Measurements from ENCODE around the gene MLC1. TPM values are rescaled to one million over a fixed set of nuclear protein-coding genes. Genes with fewer than 3 reads are reported as not detected.

MLC1 gene
- total RNA-seq, 2 donors from 2014 or later: 0.18 TPM; not detected in 1

DNA sequence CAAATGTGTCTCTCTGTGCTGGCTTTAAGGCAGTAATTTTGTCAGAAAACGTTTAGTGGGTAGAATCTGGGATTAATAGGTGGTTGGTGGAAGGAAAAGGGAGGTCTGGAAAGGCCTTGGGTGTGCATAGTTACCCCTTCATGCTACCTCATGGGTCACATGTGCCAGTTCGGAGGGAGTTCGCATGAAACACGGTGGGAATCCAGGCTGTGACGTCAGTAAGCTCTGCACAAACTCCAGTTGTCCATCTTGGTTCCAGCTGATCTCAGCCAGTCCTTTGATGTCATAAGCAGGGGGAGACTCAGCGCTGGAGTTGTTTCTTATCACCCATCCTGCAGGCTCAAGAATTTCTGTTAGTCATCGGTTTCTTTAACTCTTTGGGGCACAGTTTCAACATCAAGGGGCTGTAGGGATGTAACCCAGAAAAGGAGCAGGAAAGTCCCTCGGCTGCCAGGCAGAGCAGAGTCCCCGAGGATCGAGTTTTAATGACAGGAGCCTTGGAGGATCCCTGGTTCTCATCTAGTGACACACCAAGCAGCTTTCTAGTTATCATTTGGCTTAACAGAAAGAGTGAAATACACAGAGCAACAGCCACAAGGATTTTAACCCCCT lies 33.4 kb upstream of the MLC1 start:
- H3K27ac Mint-ChIP-seq: no peak overlapping the region
- no peaks in the 10 kb centered on the region for H3K36me3 ChIP-seq (ENCODE audit: control insufficient read depth, insufficient read depth, low read length)

DNA sequence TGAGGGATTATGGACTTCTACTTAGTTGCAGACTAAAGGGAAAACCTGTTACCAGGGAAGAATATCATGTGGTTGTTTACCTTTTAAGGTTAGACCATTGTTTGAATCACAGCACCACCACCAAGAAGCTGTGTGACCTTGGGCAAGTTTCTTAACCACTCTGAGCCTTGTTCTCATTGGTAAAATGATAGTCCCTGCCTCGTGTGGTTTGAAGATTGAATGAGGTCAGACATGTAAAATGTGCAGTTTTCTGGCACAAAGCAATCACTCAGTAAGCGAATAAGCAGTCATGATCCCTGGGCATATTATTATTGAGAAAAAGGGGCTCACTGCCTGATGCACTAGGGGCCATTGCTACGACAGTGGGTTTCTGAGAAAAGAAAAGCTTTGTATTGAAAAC lies 32.9 kb upstream of the MLC1 start:
- Histone ChIP-seq H3K36me3 (ENCODE audit: control insufficient read depth, insufficient read depth, low read length) (no peaks in the 10 kb centered on the region), H3K27me3 (ENCODE audit: control insufficient read depth, insufficient read depth, low read length, poor library complexity, severe bottlenecking) (no peaks in the 10 kb centered on the region), H3K27ac (ENCODE audit: low read depth, low read length) (no peak overlapping the region), H3K9me3 (ENCODE audit: control insufficient read depth, low read length) (peaks cover under 1% of the 10 kb centered on the region), H3K9ac (ENCODE audit: extremely low read depth, low read length, poor library complexity, severe bottlenecking) (no peak overlapping the region), H3K4me1 (ENCODE audit: control insufficient read depth, insufficient read depth, low read length) (no peaks in the 10 kb centered on the region), H3K4me3 (ENCODE audit: low read length) (no peak overlapping the region)
- DNase-seq: no peak
- TF ChIP-seq, protein P1, sequence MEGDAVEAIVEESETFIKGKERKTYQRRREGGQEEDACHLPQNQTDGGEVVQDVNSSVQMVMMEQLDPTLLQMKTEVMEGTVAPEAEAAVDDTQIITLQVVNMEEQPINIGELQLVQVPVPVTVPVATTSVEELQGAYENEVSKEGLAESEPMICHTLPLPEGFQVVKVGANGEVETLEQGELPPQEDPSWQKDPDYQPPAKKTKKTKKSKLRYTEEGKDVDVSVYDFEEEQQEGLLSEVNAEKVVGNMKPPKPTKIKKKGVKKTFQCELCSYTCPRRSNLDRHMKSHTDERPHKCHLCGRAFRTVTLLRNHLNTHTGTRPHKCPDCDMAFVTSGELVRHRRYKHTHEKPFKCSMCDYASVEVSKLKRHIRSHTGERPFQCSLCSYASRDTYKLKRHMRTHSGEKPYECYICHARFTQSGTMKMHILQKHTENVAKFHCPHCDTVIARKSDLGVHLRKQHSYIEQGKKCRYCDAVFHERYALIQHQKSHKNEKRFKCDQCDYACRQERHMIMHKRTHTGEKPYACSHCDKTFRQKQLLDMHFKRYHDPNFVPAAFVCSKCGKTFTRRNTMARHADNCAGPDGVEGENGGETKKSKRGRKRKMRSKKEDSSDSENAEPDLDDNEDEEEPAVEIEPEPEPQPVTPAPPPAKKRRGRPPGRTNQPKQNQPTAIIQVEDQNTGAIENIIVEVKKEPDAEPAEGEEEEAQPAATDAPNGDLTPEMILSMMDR (conservative IDR thresholded peaks at IDR 0.05): no peak
- Mint-ChIP-seq H3K4me3 (no peak overlapping the region), H3K4me1 (peaks cover 9% of the 10 kb centered on the region), H3K9me3 (peaks cover 12% of the 10 kb centered on the region), H3K36me3 (ENCODE audit: low read depth) (no peaks in the 10 kb centered on the region), H3K27me3 (ENCODE audit: insufficient read depth) (peaks cover 6% of the 10 kb centered on the region), H3K27ac (no peak overlapping the region)
- WGBS, 2 experiments (ENCODE audit: insufficient coverage in 1 of 2, insufficient read length in 1 of 2): 90 to 93% methylated on average over 3 of the region's 3 CpGs

More for the DNA sequence above, 33.4 kb upstream of the MLC1 start:
- TF ChIP-seq, protein P1 (conservative IDR thresholded peaks at IDR 0.05): no peak
- Mint-ChIP-seq H3K4me1 (peaks cover 9% of the 10 kb centered on the region), H3K36me3 (ENCODE audit: low read depth) (no peaks in the 10 kb centered on the region), H3K4me3 (no peak overlapping the region), H3K9me3 (peaks cover 17% of the 10 kb centered on the region), H3K27me3 (ENCODE audit: insufficient read depth) (peaks cover 6% of the 10 kb centered on the region)
- Histone ChIP-seq H3K9ac (ENCODE audit: extremely low read depth, low read length, poor library complexity, severe bottlenecking) (no peak overlapping the region), H3K4me3 (ENCODE audit: low read length) (no peak overlapping the region), H3K4me1 (ENCODE audit: control insufficient read depth, insufficient read depth, low read length) (no peaks in the 10 kb centered on the region), H3K27ac (ENCODE audit: low read depth, low read length) (no peak overlapping the region), H3K27me3 (ENCODE audit: control insufficient read depth, insufficient read depth, low read length, poor library complexity, severe bottlenecking) (no peaks in the 10 kb centered on the region), H3K9me3 (ENCODE audit: control insufficient read depth, low read length) (peaks cover 6% of the 10 kb centered on the region)
- no peak for DNase-seq
- WGBS, 2 experiments (ENCODE audit: insufficient coverage in 1 of 2, insufficient read length in 1 of 2): 47 to 70% methylated on average over 7 to 10 of the region's 10 CpGs

GRCh38 chr22:50117168-50117762 lies 32.0 kb upstream of the MLC1 start:
- no peak overlapping the region for H3K27ac Mint-ChIP-seq
- H3K27me3 Mint-ChIP-seq (ENCODE audit: insufficient read depth): peaks cover 8% of the 10 kb centered on the region
- H3K4me3 Mint-ChIP-seq: no peak overlapping the region
- peaks cover 6% of the 10 kb centered on the region for H3K9me3 Mint-ChIP-seq
- DNase-seq: no peak
- H3K9me3 ChIP-seq (ENCODE audit: control insufficient read depth, low read length): no peaks in the 10 kb centered on the region
- no peaks in the 10 kb centered on the region for H3K36me3 ChIP-seq (ENCODE audit: control insufficient read depth, insufficient read depth, low read length)
- no peaks in the 10 kb centered on the region for H3K27me3 ChIP-seq (ENCODE audit: control insufficient read depth, insufficient read depth, low read length, poor library complexity, severe bottlenecking)
- TF ChIP-seq, protein P1 (conservative IDR thresholded peaks at IDR 0.05): no peak
- H3K27ac ChIP-seq (ENCODE audit: low read depth, low read length): no peak overlapping the region
- H3K36me3 Mint-ChIP-seq (ENCODE audit: low read depth): no peaks in the 10 kb centered on the region
- H3K4me3 ChIP-seq (ENCODE audit: low read length): no peak overlapping the region
- H3K9ac ChIP-seq (ENCODE audit: extremely low read depth, low read length, poor library complexity, severe bottlenecking): no peak overlapping the region
- H3K4me1 ChIP-seq (ENCODE audit: control insufficient read depth, insufficient read depth, low read length): no peaks in the 10 kb centered on the region
- H3K4me1 Mint-ChIP-seq: peaks cover 9% of the 10 kb centered on the region
- 92 to 95% methylated on average over 13 to 19 of the region's 19 CpGs for WGBS, 2 experiments (ENCODE audit: insufficient coverage in 1 of 2, insufficient read length in 1 of 2)

All from endodermal cell (in vitro differentiated cells).